Measurements from ENCODE around the gene CDKL2. TPM values are rescaled to one million over a fixed set of nuclear protein-coding genes. Genes with fewer than 3 reads are reported as not detected.

The CDKL2 gene
- total and polyA plus RNA-seq, 2 of the 8 experiments (the other 6 are each of a cell fraction or from before 2014, with no cell fraction given): 1.4 to 2.1 TPM

GRCh38 chr4:75552452-75552851 lies 77.9 kb downstream of the CDKL2 start:
- H4K5ac ChIP-seq (ENCODE audit: insufficient read length, low read depth, low read length): no peak overlapping the region
- no peak overlapping the region for H3K27ac ChIP-seq (ENCODE audit: low read depth, low read length)
- DNase-seq (ENCODE audit: low read depth in 1 of 2, low spot score in 2 of 2) (no peak), FAIRE-seq (no peak)
- H2BK15ac ChIP-seq (ENCODE audit: low read length): no peak overlapping the region
- H3K56ac ChIP-seq (replicated peaks; ENCODE audit: insufficient read length, low read depth, low read length): no peak overlapping the region
- H4K20me1 ChIP-seq (replicated peaks in 1 of 2; ENCODE audit: control insufficient read depth in 1 of 2, insufficient read depth in 2 of 2, low read length in 2 of 2): no peaks in the 10 kb centered on the region
- no peak overlapping the region for H3K18ac ChIP-seq (ENCODE audit: extremely low read depth, low read length)
- H3K79me2 ChIP-seq (ENCODE audit: control insufficient read depth in 1 of 2, insufficient read depth in 2 of 2, low read length in 2 of 2): no peaks in the 10 kb centered on the region
- CTCF ChIA-PET (ENCODE audit: partially characterized antibody): no interaction called here
- H3K36me3 ChIP-seq (ENCODE audit: control insufficient read depth in 2 of 4, insufficient read depth in 4 of 4, low read length in 3 of 4): no peaks in the 10 kb centered on the region
- no peaks in the 10 kb centered on the region for H3K27me3 ChIP-seq (replicated peaks in 1 of 4; ENCODE audit: control insufficient read depth in 3 of 4, extremely low read depth in 1 of 4, insufficient read depth in 3 of 4, low read length in 3 of 4)
- no peak overlapping the region for H4K91ac ChIP-seq (replicated peaks; ENCODE audit: insufficient read length, low read length)
- H2BK120ac ChIP-seq (replicated peaks; ENCODE audit: low read depth, low read length): no peak overlapping the region
- H3K4me1 ChIP-seq (replicated peaks in 1 of 4; ENCODE audit: control insufficient read depth in 3 of 4, insufficient read depth in 4 of 4, low read length in 3 of 4): 0 out of 7 replicates have a peak, but pooled peaks cover 0 to 2% (median 0%) of the 10 kb centered on the region in 4 experiments
- POLR2A ChIA-PET (ENCODE audit: partially characterized antibody): no interaction called here
- TF ChIP-seq MAFK (IDR thresholded peaks at IDR 0.05; ENCODE audit: low read depth, low read length) (no peak), TCF12 (IDR thresholded peaks at IDR 0.05; ENCODE audit: low read depth, low read length) (no peak), BACH1 (IDR thresholded peaks at IDR 0.05; ENCODE audit: low read length) (no peak), SUZ12 (IDR thresholded peaks at IDR 0.05; ENCODE audit: low read length) (no peak), SP4 (IDR thresholded peaks at IDR 0.05; ENCODE audit: low read length) (no peak), YY1 (IDR thresholded peaks at IDR 0.05; ENCODE audit: low read depth, low read length) (no peak), SRF (IDR thresholded peaks at IDR 0.05; ENCODE audit: low read depth, low read length) (no peak)
- H3K23ac ChIP-seq (ENCODE audit: insufficient read length): no peak overlapping the region
- H2BK20ac ChIP-seq (ENCODE audit: low read length): no peak overlapping the region
- H3K14ac ChIP-seq (ENCODE audit: insufficient read length): no peak overlapping the region
- H3K4me3 ChIP-seq (ENCODE audit: extremely low read depth in 1 of 4, insufficient read depth in 2 of 4, low read depth in 3 of 4, low read length in 4 of 4): no peak overlapping the region
- no peak overlapping the region for H2BK12ac ChIP-seq (ENCODE audit: low read depth, low read length)
- no peaks in the 10 kb centered on the region; the same call in 1 of the 2 replicates for H3K23me2 ChIP-seq (ENCODE audit: low read depth, low read length)
- no peak overlapping the region for H3K4ac ChIP-seq (replicated peaks; ENCODE audit: insufficient read length, low read depth, low read length)
- H3K9me3 ChIP-seq (ENCODE audit: insufficient read depth in 2 of 2, low read depth in 1 of 2, low read length in 1 of 2): no peaks in the 10 kb centered on the region
- no peak overlapping the region for H2AFZ ChIP-seq (ENCODE audit: low read length)
- no peak overlapping the region for H3K4me2 ChIP-seq (ENCODE audit: insufficient read depth in 1 of 2, low read depth in 2 of 2, low read length in 2 of 2)
- no peaks in the 10 kb centered on the region for H3K79me1 ChIP-seq (ENCODE audit: low read depth, low read length)
- no peak overlapping the region for H3K9ac ChIP-seq (replicated peaks in 1 of 4; ENCODE audit: extremely low read depth in 1 of 4, low read depth in 3 of 4, low read length in 3 of 4)
- no peak overlapping the region for H2BK5ac ChIP-seq (ENCODE audit: low read depth, low read length)
- H4K8ac ChIP-seq (ENCODE audit: extremely low read depth, insufficient read depth, low read length): no peak overlapping the region
- no peak overlapping the region for H2AK5ac ChIP-seq (ENCODE audit: low read depth, low read length)

Data from H1 (cell line).